Gastrocnemius medialis (tissue), 4 donors: ENCODE data around the gene SMTNL2.

ENCODE experiments used
- CTCF ChIP-seq, 5 experiments: fragments of 450-650 bp in 3 of 5; fragments of 200-600 bp in 2 of 5; sonication (generic) in 2 of 5; IDR thresholded peaks in 4 of 5; conservative IDR thresholded peaks in 1 of 5; 1 replicate in 4 of 5; 2 replicates in 1 of 5; pipeline ENCODE4 v1.5.1; 2016 to 2019; ENCODE audit warnings: antibody characterized with exemption in 5 of 5, mild to moderate bottlenecking in 3 of 5, moderate library complexity in 3 of 5
- POLR2A ChIP-seq, 2 donors: fragments of 450-650 bp; IDR thresholded peaks; one replicate each; pipeline ENCODE4 v1.6.1; 2017; ENCODE audit warnings: antibody characterized with exemption in 2 of 2, mild to moderate bottlenecking in 2 of 2, moderate library complexity in 2 of 2

DNA sequence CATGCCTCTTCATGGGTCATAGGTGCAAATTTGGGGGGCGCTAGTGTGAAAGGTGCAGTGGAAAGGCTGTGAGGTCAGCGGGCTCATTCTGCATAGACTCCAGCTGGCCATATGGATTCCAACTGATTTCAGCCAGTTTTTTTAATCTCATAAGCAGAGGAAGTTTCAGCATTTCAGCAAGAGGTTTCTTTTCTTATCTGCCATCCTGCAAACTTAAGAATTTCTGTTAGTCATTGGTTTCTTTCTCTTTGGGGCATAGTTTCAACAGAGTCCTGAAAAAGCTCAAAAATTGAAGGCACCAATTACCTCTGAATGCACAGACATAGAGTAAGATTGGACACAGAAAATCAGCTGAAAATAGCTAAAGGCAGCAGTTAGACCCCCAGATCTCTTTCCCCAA is 73.3 kb downstream of the SMTNL2 start:
- TF ChIP-seq CTCF (IDR thresholded peaks at IDR 0.05 in 4 of 5, conservative IDR thresholded peaks at IDR 0.05 in 1 of 5) (no peak), POLR2A (IDR thresholded peaks at IDR 0.05) (no peak)
